Retinal pigment epithelial cell (primary cell): Measurements from ENCODE around the gene TMC3.

ENCODE experiments used
- DNase-seq: peaks from one replicate; pipeline ENCODE4 v3.0.0-alpha.2; 2010; ENCODE audit warnings: low read depth
- H3K4me3 ChIP-seq: 2 replicates; pipeline ENCODE4 v1.5.1; 2011; ENCODE audit warnings: mild to moderate bottlenecking, low read length, control low read depth, moderate library complexity
- TF ChIP-seq, protein P1 (sequence below): conservative IDR thresholded peaks from 2 replicates; pipeline ENCODE4 v1.5.1; 2011; ENCODE audit warnings: low read depth, low read length, control low read depth, inconsistent platforms

Gene TMC3

DNA sequence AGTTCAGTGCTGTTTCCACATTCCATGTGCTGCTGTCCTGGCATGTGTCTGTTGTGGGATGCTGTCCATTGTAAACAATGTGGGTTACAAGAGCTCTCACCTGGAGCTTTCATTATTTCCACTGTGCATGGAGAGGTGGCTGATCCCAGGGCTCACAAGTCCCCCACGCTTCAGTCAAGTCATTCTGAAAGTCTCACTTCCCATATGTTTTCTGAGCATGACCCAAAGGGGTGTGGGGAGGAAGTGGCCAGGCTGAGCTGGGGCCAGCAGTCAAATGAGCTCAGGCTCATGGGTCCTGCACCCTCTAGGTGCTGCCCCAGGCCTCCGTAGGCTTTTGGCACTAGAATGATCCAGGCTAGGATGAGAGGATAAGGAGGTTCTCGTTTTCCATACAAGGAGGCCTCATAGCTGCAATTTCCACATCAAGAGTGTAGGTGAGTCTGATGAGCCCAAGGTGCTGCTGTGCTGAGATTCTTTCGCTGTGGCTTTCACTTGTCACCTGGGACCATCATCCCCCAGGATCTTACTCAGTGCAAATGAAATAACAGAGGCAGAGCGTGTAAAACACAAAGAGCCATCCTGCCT lies 72.1 kb downstream of the TMC3 start:
- TF ChIP-seq, protein P1, sequence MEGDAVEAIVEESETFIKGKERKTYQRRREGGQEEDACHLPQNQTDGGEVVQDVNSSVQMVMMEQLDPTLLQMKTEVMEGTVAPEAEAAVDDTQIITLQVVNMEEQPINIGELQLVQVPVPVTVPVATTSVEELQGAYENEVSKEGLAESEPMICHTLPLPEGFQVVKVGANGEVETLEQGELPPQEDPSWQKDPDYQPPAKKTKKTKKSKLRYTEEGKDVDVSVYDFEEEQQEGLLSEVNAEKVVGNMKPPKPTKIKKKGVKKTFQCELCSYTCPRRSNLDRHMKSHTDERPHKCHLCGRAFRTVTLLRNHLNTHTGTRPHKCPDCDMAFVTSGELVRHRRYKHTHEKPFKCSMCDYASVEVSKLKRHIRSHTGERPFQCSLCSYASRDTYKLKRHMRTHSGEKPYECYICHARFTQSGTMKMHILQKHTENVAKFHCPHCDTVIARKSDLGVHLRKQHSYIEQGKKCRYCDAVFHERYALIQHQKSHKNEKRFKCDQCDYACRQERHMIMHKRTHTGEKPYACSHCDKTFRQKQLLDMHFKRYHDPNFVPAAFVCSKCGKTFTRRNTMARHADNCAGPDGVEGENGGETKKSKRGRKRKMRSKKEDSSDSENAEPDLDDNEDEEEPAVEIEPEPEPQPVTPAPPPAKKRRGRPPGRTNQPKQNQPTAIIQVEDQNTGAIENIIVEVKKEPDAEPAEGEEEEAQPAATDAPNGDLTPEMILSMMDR, result no peak
- DNase-seq, result no peak
- no peak overlapping the region for H3K4me3 ChIP-seq

DNA sequence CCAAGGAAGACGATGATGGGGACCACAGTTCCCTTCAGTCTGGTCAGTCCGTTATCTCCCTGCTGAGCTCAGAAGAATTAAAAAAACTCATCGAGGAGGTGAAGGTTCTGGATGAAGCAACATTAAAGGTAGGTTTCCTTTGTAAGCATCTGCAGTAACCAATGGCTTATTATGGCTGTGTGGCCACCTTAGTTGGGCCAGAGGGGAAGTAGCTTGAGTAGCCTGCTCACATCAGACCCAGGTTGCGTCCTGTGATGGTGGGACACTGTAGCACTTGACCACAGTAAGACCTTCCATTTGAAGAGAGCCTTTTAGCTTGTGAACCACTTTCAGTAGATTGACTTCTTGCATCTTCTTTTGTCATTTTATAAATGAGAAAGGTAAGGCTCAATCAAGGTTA lies 72.6 kb downstream of the TMC3 start:
- TF ChIP-seq, protein P1, result no peak
- H3K4me3 ChIP-seq, result no peak overlapping the region
- no peak for DNase-seq

DNA sequence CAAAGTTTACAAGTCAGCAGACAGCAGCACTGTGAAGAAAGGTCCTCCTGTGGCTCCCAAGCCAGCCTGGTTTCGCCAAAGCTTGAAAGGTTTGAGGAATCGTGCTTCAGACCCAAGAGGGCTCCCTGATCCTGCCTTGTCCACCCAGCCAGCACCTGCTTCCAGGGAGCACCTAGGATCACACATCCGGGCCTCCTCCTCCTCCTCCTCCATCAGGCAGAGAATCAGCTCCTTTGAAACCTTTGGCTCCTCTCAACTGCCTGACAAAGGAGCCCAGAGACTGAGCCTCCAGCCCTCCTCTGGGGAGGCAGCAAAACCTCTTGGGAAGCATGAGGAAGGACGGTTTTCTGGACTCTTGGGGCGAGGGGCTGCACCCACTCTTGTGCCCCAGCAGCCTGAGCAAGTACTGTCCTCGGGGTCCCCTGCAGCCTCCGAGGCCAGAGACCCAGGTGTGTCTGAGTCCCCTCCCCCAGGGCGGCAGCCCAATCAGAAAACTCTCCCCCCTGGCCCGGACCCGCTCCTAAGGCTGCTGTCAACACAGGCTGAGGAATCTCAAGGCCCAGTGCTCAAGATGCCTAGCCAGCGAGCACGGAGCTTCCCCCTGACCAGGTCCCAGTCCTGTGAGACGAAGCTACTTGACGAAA lies 74.3 kb downstream of the TMC3 start:
- TF ChIP-seq, protein P1, result no peak
- no peak for DNase-seq
- no peak overlapping the region for H3K4me3 ChIP-seq

DNA sequence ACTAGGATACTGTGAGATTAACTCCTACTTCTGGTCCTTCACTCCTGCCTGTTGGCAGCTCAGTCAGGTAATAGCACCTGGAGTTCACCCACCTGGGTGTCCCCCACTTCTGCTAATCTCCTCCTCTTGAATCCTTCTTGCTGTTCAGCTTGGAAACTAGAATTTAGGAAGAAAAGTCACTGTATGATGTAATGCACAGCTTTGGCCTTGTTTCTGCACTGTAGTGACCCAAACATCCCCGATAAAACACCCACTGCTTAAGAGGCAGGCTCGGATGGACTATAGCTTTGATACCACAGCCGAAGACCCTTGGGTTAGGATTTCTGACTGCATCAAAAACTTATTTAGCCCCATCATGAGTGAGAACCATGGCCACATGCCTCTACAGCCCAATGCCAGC lies 74.9 kb downstream of the TMC3 start:
- no peak for DNase-seq
- H3K4me3 ChIP-seq, result no peak overlapping the region
- TF ChIP-seq, protein P1, result no peak

DNA sequence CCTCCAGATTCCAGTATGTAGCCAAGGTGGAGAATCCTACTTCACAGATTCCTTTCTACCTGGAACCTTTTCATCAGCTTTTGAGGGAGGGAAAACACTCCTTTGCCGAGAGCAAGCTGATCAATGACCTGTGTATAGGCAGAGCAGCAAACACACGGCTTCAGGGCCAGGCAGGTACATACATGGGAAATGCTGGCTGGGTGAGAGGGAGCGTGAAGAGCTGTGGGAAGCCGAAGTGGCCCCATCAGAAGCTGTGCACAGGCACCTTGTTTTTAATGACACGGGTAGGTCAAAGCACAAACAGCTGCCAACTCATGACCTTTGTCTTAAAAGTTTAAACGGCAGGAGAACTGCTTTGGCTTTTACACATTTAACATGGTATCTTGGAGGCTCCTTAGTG lies 75.4 kb downstream of the TMC3 start:
- no peak for DNase-seq
- no peak overlapping the region for H3K4me3 ChIP-seq
- TF ChIP-seq, protein P1, result no peak

DNA sequence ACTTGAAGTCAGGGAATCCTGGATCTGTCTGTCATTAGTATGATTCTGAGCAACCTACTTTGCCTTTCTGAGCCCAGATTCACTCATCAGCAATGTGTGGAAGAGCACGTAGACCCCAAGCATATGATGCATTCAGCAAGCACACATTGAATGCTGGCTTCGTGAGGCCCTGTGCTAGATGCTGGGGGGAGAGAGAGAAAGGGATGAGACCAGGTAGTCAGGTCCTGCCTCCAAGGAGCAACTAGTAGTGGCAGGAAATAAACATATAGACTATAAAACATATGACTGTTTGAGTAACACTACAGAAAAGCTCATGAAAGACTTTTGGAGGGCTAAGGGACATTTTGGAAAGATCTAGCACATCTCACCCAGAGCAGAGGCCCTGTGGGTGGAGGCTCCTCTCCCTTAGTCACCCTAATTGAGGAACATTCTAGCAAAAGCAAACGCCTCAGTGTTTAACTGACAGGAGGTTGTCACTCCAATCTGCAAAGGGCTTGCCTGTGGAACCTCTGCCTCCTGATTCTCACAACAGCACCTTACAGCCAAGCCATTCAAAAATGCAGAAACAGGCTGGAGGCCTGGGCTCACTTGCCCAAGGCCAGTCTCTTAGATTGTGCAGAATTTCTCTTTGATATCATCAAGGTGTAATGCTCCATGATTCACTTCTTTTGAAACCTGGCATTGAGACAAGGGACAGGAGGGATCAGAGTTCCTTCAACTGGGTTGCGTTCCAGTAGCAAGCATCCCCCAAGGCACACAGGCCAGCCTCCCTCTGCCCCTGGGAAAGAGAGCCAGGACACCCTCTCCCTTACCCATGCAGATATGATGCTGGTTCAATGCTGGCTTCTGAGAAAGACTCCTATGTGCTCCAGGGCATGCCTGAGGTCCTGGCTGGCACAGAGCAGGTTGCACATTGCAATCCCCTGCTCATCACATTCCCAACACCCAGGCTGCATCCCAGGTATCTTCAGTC lies 76.1 kb downstream of the TMC3 start:
- H3K4me3 ChIP-seq, result no peak overlapping the region
- DNase-seq, result no peak
- TF ChIP-seq, protein P1, result no peak
